HepG2 (cell line): Measurements from ENCODE around the gene UCK2. TPM values are rescaled to one million over a fixed set of nuclear protein-coding genes. Genes with fewer than 3 reads are reported as not detected.

ENCODE experiments used
- CBX5 ChIP-seq: sonication (generic); formaldehyde crosslinking; IDR thresholded peaks from 2 replicates; pipeline ENCODE4 v1.4.0; 2020; ENCODE audit warnings: missing genetic modification reagents, borderline replicate concordance
- CCDC6 ChIP-seq: sonication (generic); formaldehyde crosslinking; IDR thresholded peaks from 2 replicates; pipeline ENCODE4 v1.8.1; 2022; ENCODE audit warnings: mild to moderate bottlenecking, missing genetic modification reagents, moderate library complexity
- DNMT3B ChIP-seq: conservative IDR thresholded peaks from 2 replicates; pipeline ENCODE4 v1.6.1; 2016; ENCODE audit warnings: missing biosample characterization, control low read depth
- FOXA3 ChIP-seq: IDR thresholded peaks from 2 replicates; pipeline ENCODE4 v1.6.1; 2016; ENCODE audit warnings: missing genetic modification reagents, missing compliant biosample characterization
- FOXP1 ChIP-seq, 2 experiments: fragments of 450-650 bp in 1 of 2; IDR thresholded peaks; 2 replicates each; pipeline ENCODE4 v1.6.1; 2017 to 2018; ENCODE audit warnings: antibody characterized with exemption in 1 of 2
- NFATC3 ChIP-seq: sonication (generic); formaldehyde crosslinking; IDR thresholded peaks from 2 replicates; pipeline ENCODE4 v1.5.1; 2020; ENCODE audit warnings: mild to moderate bottlenecking, missing genetic modification reagents
- NFE2 ChIP-seq: sonication (generic); formaldehyde crosslinking; IDR thresholded peaks from 2 replicates; pipeline ENCODE4 v1.4.0; 2020; ENCODE audit warnings: missing genetic modification reagents
- PAXIP1 ChIP-seq: sonication (generic); formaldehyde crosslinking; conservative IDR thresholded peaks from 2 replicates; pipeline ENCODE4 v1.4.0; 2020; ENCODE audit warnings: mild to moderate bottlenecking, missing genetic modification reagents, moderate library complexity
- POLR2G ChIP-seq: fragments of 200-400 bp; formaldehyde crosslinking; IDR thresholded peaks from 2 replicates; pipeline ENCODE4 v1.6.1; 2018; ENCODE audit warnings: mild to moderate bottlenecking, low read depth, low read length, moderate library complexity
- SAFB2 ChIP-seq: sonication (generic); formaldehyde crosslinking; IDR thresholded peaks from 2 replicates; pipeline ENCODE4 v1.5.1; 2020; ENCODE audit warnings: missing genetic modification reagents, low read depth, mild to moderate bottlenecking, borderline replicate concordance
- SALL2 ChIP-seq: sonication (generic); formaldehyde crosslinking; IDR thresholded peaks from 2 replicates; pipeline ENCODE4 v1.8.1; 2023; ENCODE audit warnings: mild to moderate bottlenecking, missing genetic modification reagents, inconsistent platforms
- SATB2 ChIP-seq: sonication (generic); formaldehyde crosslinking; IDR thresholded peaks from 2 replicates; pipeline ENCODE4 v1.5.0; 2020; ENCODE audit warnings: missing genetic modification reagents
- TCF12 ChIP-seq, 2 experiments: fragments of 450-650 bp in 1 of 2; sonication (generic) in 1 of 2; formaldehyde crosslinking in 1 of 2; IDR thresholded peaks; 2 replicates each; pipeline versions ENCODE4 v1.6.1 to v1.8.0; 2017 to 2022; ENCODE audit warnings: antibody characterized with exemption in 1 of 2, mild to moderate bottlenecking in 1 of 2, missing genetic modification reagents in 1 of 2, moderate library complexity in 1 of 2
- THAP11 ChIP-seq: IDR thresholded peaks from 2 replicates; pipeline ENCODE4 v1.6.1; 2016; ENCODE audit warnings: missing biosample characterization, missing genetic modification reagents
- ZBTB38 ChIP-seq: sonication (generic); formaldehyde crosslinking; IDR thresholded peaks from 2 replicates; pipeline ENCODE4 v1.5.1; 2020; ENCODE audit warnings: mild to moderate bottlenecking, missing genetic modification reagents
- ZFAT ChIP-seq: sonication (generic); formaldehyde crosslinking; conservative IDR thresholded peaks from 2 replicates; pipeline ENCODE4 v1.8.1; 2023; ENCODE audit warnings: missing genetic modification reagents, inconsistent platforms
- ZFP41 ChIP-seq: sonication (generic); formaldehyde crosslinking; IDR thresholded peaks from 2 replicates; pipeline ENCODE4 v1.4.0; 2020; ENCODE audit warnings: mild to moderate bottlenecking, missing genetic modification reagents, borderline replicate concordance
- ZFP82 ChIP-seq: sonication (generic); formaldehyde crosslinking; IDR thresholded peaks from 2 replicates; pipeline ENCODE4 v1.5.1; 2020; ENCODE audit warnings: mild to moderate bottlenecking, missing genetic modification reagents, borderline replicate concordance
- ZMYM4 ChIP-seq: sonication (generic); formaldehyde crosslinking; IDR thresholded peaks from 2 replicates; pipeline ENCODE4 v1.8.1; 2023; ENCODE audit warnings: mild to moderate bottlenecking, missing genetic modification reagents
- ZNF235 ChIP-seq: sonication (generic); formaldehyde crosslinking; IDR thresholded peaks from 2 replicates; pipeline ENCODE4 v1.8.1; 2023; ENCODE audit warnings: mild to moderate bottlenecking, missing genetic modification reagents, borderline replicate concordance
- ZNF333 ChIP-seq: sonication (generic); formaldehyde crosslinking; IDR thresholded peaks from 2 replicates; pipeline ENCODE4 v1.4.0; 2020; ENCODE audit warnings: mild to moderate bottlenecking, missing genetic modification reagents, borderline replicate concordance
- ZNF441 ChIP-seq: sonication (generic); formaldehyde crosslinking; IDR thresholded peaks from 2 replicates; pipeline ENCODE4 v1.7.0; 2021; ENCODE audit warnings: missing genetic modification reagents, borderline replicate concordance
- ZNF512 ChIP-seq: sonication (generic); formaldehyde crosslinking; IDR thresholded peaks from 2 replicates; pipeline ENCODE4 v1.4.0; 2020; ENCODE audit warnings: mild to moderate bottlenecking, missing genetic modification reagents
- ZNF720 ChIP-seq: sonication (generic); formaldehyde crosslinking; IDR thresholded peaks from 2 replicates; pipeline ENCODE4 v1.4.0; 2020; ENCODE audit warnings: missing genetic modification reagents
- ZNF816 ChIP-seq: sonication (generic); formaldehyde crosslinking; IDR thresholded peaks from 2 replicates; pipeline ENCODE4 v1.8.0; 2022; ENCODE audit warnings: missing genetic modification reagents, mild to moderate bottlenecking, borderline replicate concordance
- polyA plus RNA-seq, 8 experiments: library from polyadenylated mRNA; depleted of rRNA in 3 of 8; stranded (reverse) in 7 of 8; unstranded in 1 of 8; fragments of >200 nt; fragmentation: Illumina TruSeq in 4 of 8; extraction: Trizol in 4 of 8; gene quantifications; 2 replicates each; pipeline versions ENCODE4 v1.2.1 to v1.2.3, GENCODE V29; 2011 to 2016; ENCODE audit warnings: low read depth in 4 of 8, missing spikeins in 1 of 8, mixed read lengths in 1 of 8; ENCODE audit not compliant: insufficient read depth in 1 of 8
- total RNA-seq, 5 experiments: library from RNA; depleted of rRNA; stranded (reverse); fragments of >200 nt; fragmentation: Illumina TruSeq; extraction: Trizol; gene quantifications; 2 replicates each; pipeline ENCODE4 v1.2.3, GENCODE V29; 2016; ENCODE audit warnings: low read depth in 1 of 5

Gene UCK2
- total and polyA plus RNA-seq, 2 of the 13 experiments (the other 11 are each of a cell fraction or from before 2014, with no cell fraction given) = 64.3 to 78.0 TPM

GRCh38 chr1:165827268-165828102, at the start of gene UCK2 (continued):
- TF ChIP-seq ZMYM4 (CRISPR knock-in tag) = no peak
- TF ChIP-seq ZNF816 (CRISPR knock-in tag) = no peak
- TF ChIP-seq NFATC3 (CRISPR knock-in tag) = no peak
- peak; percentile 36 for TF ChIP-seq THAP11 (CRISPR knock-in tag)
- peak; percentile 30; the same call in 1 of the 2 replicates for TF ChIP-seq CCDC6 (CRISPR knock-in tag)
- no peak for TF ChIP-seq SATB2 (CRISPR knock-in tag)
- no peak for TF ChIP-seq ZNF720
- TF ChIP-seq DNMT3B (CRISPR knock-in tag) = no peak
- no peak for TF ChIP-seq ZNF235 (CRISPR knock-in tag)
- TF ChIP-seq NFE2 (CRISPR knock-in tag) = no peak
- TF ChIP-seq ZNF441 (CRISPR knock-in tag) = no peak
- TF ChIP-seq ZFP82 (CRISPR knock-in tag) = no peak
- no peak for TF ChIP-seq ZFP41 (CRISPR knock-in tag)
- no peak for TF ChIP-seq ZNF512 (CRISPR knock-in tag)
- TF ChIP-seq PAXIP1 (CRISPR knock-in tag) = 0 out of 2 replicates have a peak, but pooled peaks have one; percentile 11
- TF ChIP-seq SALL2 (CRISPR knock-in tag) = 0 out of 2 replicates have a peak, but pooled peaks have one; percentile 40
- no peak for TF ChIP-seq CBX5
- no peak for TF ChIP-seq FOXP1 (IDR thresholded peaks at IDR 0.05)
- no peak for TF ChIP-seq FOXP1 (CRISPR knock-in tag; IDR thresholded peaks at IDR 0.05)
- TF ChIP-seq TCF12 (IDR thresholded peaks at IDR 0.05) = no peak
- peak; percentile 32; the same call in 1 of the 2 replicates for TF ChIP-seq TCF12 (CRISPR knock-in tag; IDR thresholded peaks at IDR 0.05)
- TF ChIP-seq SAFB2 = peak; percentile 50; the same call in 1 of the 2 replicates
- TF ChIP-seq ZFAT (CRISPR knock-in tag) = no peak
- TF ChIP-seq POLR2G = peak; percentile 72
- TF ChIP-seq ZBTB38 = no peak; the same call in 1 of the 2 replicates
- peak; percentile 46; the same call in 1 of the 2 replicates for TF ChIP-seq FOXA3
- peak; percentile 71; the same call in 1 of the 2 replicates for TF ChIP-seq ZNF333 (CRISPR knock-in tag)
